ENCODE measurements around the gene HAGHL. TPM values are rescaled to one million over a fixed set of nuclear protein-coding genes. Genes with fewer than 3 reads are reported as not detected.
A peak's percentile ranks its signal among the peaks of the same experiment; 100 is the strongest.

Gene HAGHL
- total and polyA plus RNA-seq, 2 of the 8 experiments (the other 6 are each of a cell fraction or from before 2014, with no cell fraction given), result 26.6 to 26.9 TPM

DNA sequence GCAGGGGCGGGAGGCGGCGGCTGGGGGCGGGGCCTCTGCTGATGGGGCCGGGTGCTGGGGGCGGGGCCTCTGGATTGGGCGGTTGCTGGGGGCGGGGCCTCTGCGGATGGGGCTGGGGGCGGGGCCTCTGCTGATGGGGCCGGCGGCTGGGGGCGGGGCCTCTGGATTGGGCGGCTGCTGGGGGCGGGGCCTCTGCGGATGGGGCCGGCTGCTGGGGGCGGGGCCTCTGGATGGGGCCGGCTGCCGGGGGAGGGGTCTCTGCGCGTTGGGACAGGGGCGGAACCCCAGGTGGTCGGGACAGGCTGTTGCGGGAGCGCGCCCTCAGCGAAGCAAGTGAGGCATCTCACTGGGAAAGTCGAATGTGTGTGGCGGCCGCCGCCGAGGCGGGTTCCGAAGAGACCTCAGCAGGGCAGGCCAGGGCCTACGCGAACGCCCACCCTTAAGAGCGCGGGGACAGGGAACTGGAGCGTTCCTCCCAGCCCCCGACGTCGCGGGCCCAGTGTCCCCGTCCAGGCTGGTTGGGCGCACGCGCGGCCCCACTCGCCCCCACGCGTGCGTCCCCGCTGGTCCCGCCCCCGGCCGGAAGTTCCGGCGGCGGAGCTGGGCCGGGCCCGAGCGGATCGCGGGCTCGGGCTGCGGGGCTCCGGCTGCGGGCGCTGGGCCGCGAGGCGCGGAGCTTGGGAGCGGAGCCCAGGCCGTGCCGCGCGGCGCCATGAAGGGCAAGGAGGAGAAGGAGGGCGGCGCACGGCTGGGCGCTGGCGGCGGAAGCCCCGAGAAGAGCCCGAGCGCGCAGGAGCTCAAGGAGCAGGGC is 46.9 kb upstream of the HAGHL start, which contains the start of gene STUB1:
Gene STUB1 (plus strand): TSS at position 597 of the 811 bp plus-strand sequence. CDS start 116 bp downstream, at position 713.
- Histone ChIP-seq H2BK5ac (ENCODE audit: low read depth, low read length) (peak within 1 kb of the TSS; percentile 49; the same call in 1 of the 2 replicates), H3K9ac (replicated peaks in 1 of 4; ENCODE audit: extremely low read depth in 1 of 4, low read depth in 3 of 4, low read length in 3 of 4) (peak within 1 kb of the TSS; percentile 13 to 72 (median 64); a peak in 6 of 7 replicates), H3K23ac (ENCODE audit: insufficient read length) (no peak within 1 kb of the TSS), H4K8ac (ENCODE audit: extremely low read depth, insufficient read depth, low read length) (peak within 1 kb of the TSS; percentile 82), H3K4me2 (ENCODE audit: insufficient read depth in 1 of 2, low read depth in 2 of 2, low read length in 2 of 2) (peak within 1 kb of the TSS; percentile 74 to 92), H3K79me2 (ENCODE audit: control insufficient read depth in 1 of 2, insufficient read depth in 2 of 2, low read length in 2 of 2) (peaks cover 0 to 12% of the 10 kb centered on the region in 2 experiments; a peak in 1 of 4 replicates), H3K79me1 (ENCODE audit: low read depth, low read length) (peaks cover 6% of the 10 kb centered on the region; the same call in 1 of the 2 replicates), H2BK12ac (ENCODE audit: low read depth, low read length) (peak within 1 kb of the TSS; percentile 84; the same call in 1 of the 2 replicates), H3K4me3 (ENCODE audit: extremely low read depth in 1 of 4, insufficient read depth in 2 of 4, low read depth in 3 of 4, low read length in 4 of 4) (peak within 1 kb of the TSS; percentile 72 to 89 (median 80)), H3K56ac (replicated peaks; ENCODE audit: insufficient read length, low read depth, low read length) (peak within 1 kb of the TSS; percentile 59), H4K20me1 (replicated peaks in 1 of 2; ENCODE audit: control insufficient read depth in 1 of 2, insufficient read depth in 2 of 2, low read length in 2 of 2) (peaks cover 4 to 26% of the 10 kb centered on the region in 2 experiments), H2AK5ac (ENCODE audit: low read depth, low read length) (no peak within 1 kb of the TSS), H3K36me3 (ENCODE audit: control insufficient read depth in 2 of 4, insufficient read depth in 4 of 4, low read length in 3 of 4) (peaks cover 4 to 16% (median 13%) of the 10 kb centered on the region in 4 experiments; a peak in 7 of 8 replicates), H4K91ac (replicated peaks; ENCODE audit: insufficient read length, low read length) (peak within 1 kb of the TSS; percentile 74), H2AFZ (ENCODE audit: low read length) (no peak within 1 kb of the TSS), H4K5ac (ENCODE audit: insufficient read length, low read depth, low read length) (peak within 1 kb of the TSS; percentile 62), H3K27ac (ENCODE audit: low read depth, low read length) (peak within 1 kb of the TSS; percentile 72), H2BK20ac (ENCODE audit: low read length) (no peak within 1 kb of the TSS), H3K23me2 (ENCODE audit: low read depth, low read length) (peaks cover 17% of the 10 kb centered on the region), H3K4ac (replicated peaks; ENCODE audit: insufficient read length, low read depth, low read length) (no peak within 1 kb of the TSS), H2BK120ac (replicated peaks; ENCODE audit: low read depth, low read length) (no peak within 1 kb of the TSS), H3K9me3 (ENCODE audit: insufficient read depth in 2 of 2, low read depth in 1 of 2, low read length in 1 of 2) (no peaks in the 10 kb centered on the region), H3K4me1 (replicated peaks in 1 of 4; ENCODE audit: control insufficient read depth in 3 of 4, insufficient read depth in 4 of 4, low read length in 3 of 4) (peaks cover 0 to 34% (median 28%) of the 10 kb centered on the region in 4 experiments; a peak in 6 of 7 replicates), H3K14ac (ENCODE audit: insufficient read length) (no peak within 1 kb of the TSS), H3K27me3 (replicated peaks in 1 of 4; ENCODE audit: control insufficient read depth in 3 of 4, extremely low read depth in 1 of 4, insufficient read depth in 3 of 4, low read length in 3 of 4) (peaks cover 0 to 2% (median 0%) of the 10 kb centered on the region in 4 experiments; a peak in 2 of 7 replicates), H2BK15ac (ENCODE audit: low read length) (no peak within 1 kb of the TSS), H3K18ac (ENCODE audit: extremely low read depth, low read length) (peak within 1 kb of the TSS; percentile 32)
- WGBS, 2 experiments (ENCODE audit: extremely low coverage in 1 of 2, insufficient coverage in 1 of 2, insufficient read length in 1 of 2, insufficient replicate concordance in 2 of 2, low coverage in 1 of 2, low lambda C conversion rate in 2 of 2, missing lambda C conversion rate in 1 of 2), result 4% methylated on average over 25 of the region's 91 CpGs; no CpG with 5 or more reads in 1 of the 2 experiments
- FAIRE-seq (no peak), DNase-seq (ENCODE audit: low read depth in 1 of 2, low spot score in 2 of 2) (peak; percentile 64 to 95)
- CTCF ChIA-PET (ENCODE audit: partially characterized antibody), result interaction anchor here (0.9 to 1.8 kb wide), 4 partner anchors 11 to 32 kb away, joined by 3 to 5 read pairs (median 4); partner anchors contain the start of genes WDR24 and WDR90
- POLR2A ChIA-PET (ENCODE audit: partially characterized antibody), result interaction anchor here (0.6 to 13.3 kb wide), 17 partner anchors 10 to 297 kb away, joined by 3 to 214 read pairs (median 5); partner anchors contain the start of genes ANTKMT, CCDC78, HAGHL and PGAP6
- TF ChIP-seq MAFK (IDR thresholded peaks at IDR 0.05; ENCODE audit: low read depth, low read length), result no peak
- no peak for TF ChIP-seq JUND (IDR thresholded peaks at IDR 0.05; ENCODE audit: low read length)
- TF ChIP-seq, protein P1, sequence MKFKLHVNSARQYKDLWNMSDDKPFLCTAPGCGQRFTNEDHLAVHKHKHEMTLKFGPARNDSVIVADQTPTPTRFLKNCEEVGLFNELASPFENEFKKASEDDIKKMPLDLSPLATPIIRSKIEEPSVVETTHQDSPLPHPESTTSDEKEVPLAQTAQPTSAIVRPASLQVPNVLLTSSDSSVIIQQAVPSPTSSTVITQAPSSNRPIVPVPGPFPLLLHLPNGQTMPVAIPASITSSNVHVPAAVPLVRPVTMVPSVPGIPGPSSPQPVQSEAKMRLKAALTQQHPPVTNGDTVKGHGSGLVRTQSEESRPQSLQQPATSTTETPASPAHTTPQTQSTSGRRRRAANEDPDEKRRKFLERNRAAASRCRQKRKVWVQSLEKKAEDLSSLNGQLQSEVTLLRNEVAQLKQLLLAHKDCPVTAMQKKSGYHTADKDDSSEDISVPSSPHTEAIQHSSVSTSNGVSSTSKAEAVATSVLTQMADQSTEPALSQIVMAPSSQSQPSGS (IDR thresholded peaks at IDR 0.05; ENCODE audit: low read length), result no peak
- peak; percentile 51 for TF ChIP-seq KDM4A (IDR thresholded peaks at IDR 0.05; ENCODE audit: low read depth, low read length, severe bottlenecking)
- no peak for TF ChIP-seq EZH2 (IDR thresholded peaks at IDR 0.05; ENCODE audit: low read depth, low read length, severe bottlenecking)
- TF ChIP-seq, protein P2, sequence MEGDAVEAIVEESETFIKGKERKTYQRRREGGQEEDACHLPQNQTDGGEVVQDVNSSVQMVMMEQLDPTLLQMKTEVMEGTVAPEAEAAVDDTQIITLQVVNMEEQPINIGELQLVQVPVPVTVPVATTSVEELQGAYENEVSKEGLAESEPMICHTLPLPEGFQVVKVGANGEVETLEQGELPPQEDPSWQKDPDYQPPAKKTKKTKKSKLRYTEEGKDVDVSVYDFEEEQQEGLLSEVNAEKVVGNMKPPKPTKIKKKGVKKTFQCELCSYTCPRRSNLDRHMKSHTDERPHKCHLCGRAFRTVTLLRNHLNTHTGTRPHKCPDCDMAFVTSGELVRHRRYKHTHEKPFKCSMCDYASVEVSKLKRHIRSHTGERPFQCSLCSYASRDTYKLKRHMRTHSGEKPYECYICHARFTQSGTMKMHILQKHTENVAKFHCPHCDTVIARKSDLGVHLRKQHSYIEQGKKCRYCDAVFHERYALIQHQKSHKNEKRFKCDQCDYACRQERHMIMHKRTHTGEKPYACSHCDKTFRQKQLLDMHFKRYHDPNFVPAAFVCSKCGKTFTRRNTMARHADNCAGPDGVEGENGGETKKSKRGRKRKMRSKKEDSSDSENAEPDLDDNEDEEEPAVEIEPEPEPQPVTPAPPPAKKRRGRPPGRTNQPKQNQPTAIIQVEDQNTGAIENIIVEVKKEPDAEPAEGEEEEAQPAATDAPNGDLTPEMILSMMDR (IDR thresholded peaks at IDR 0.05; ENCODE audit: control extremely low read depth in 1 of 3, insufficient read depth in 1 of 3, low read depth in 1 of 3, low read length in 3 of 3), result no peak

Measured in H1 (cell line).